PC-3 (cell line): Measurements from ENCODE around the gene ZFP36.

Experiments
- CTCF ChIP-seq: fragments of 300-600 bp; sonication (generic); conservative IDR thresholded peaks from 2 replicates; pipeline ENCODE4 v1.5.1; 2017; ENCODE audit warnings: antibody characterized with exemption, low read depth, mild to moderate bottlenecking, low read length
- EZH2 ChIP-seq: fragments of 300-600 bp; sonication (generic); IDR thresholded peaks from one replicate; pipeline ENCODE4 v1.6.1; 2017; ENCODE audit warnings: antibody characterized with exemption, mild to moderate bottlenecking, low read length; ENCODE audit not compliant: unreplicated experiment
- EZH2phosphoT487 ChIP-seq: fragments of 300-600 bp; sonication (generic); IDR thresholded peaks from 2 replicates; pipeline ENCODE4 v1.6.1; 2018; ENCODE audit warnings: mild to moderate bottlenecking, antibody characterized with exemption, low read length, borderline replicate concordance

- TF ChIP-seq CTCF (no peak), EZH2 (no peak), EZH2phosphoT487 (no peak)
These were observed 20.1 kb upstream of the ZFP36 start for GRCh38 chr19:39386557-39386956.
